ENCODE measurements around the gene UNC93B1. TPM values are rescaled to one million over a fixed set of nuclear protein-coding genes. Genes with fewer than 3 reads are reported as not detected.

Gene UNC93B1
- total and polyA plus RNA-seq, 2 of the 13 experiments (the other 11 are each of a cell fraction or from before 2014, with no cell fraction given): 8.8 to 18.9 TPM

GRCh38 chr11:68038718-68039525 lies 35.0 kb upstream of the UNC93B1 start, which contains the start of gene TCIRG1 (continued):
- TF ChIP-seq DMTF1 (CRISPR knock-in tag; IDR thresholded peaks at IDR 0.05) (no peak), THAP9 (CRISPR knock-in tag; IDR thresholded peaks at IDR 0.05; ENCODE audit: borderline replicate concordance) (no peak), ATF7 (IDR thresholded peaks at IDR 0.05) (no peak), ATF7 (CRISPR knock-in tag; IDR thresholded peaks at IDR 0.05) (no peak), GFI1 (CRISPR knock-in tag; IDR thresholded peaks at IDR 0.05; ENCODE audit: borderline replicate concordance) (peak; percentile 50; the same call in 1 of the 2 replicates), ZMYM2 (CRISPR knock-in tag; IDR thresholded peaks at IDR 0.05) (no peak), KAT2B (IDR thresholded peaks at IDR 0.05; ENCODE audit: borderline replicate concordance, low read depth, low read length) (no peak), KDM3A (CRISPR knock-in tag; IDR thresholded peaks at IDR 0.05; ENCODE audit: low read depth) (no peak), MAFG (CRISPR knock-in tag; IDR thresholded peaks at IDR 0.05) (no peak), ZNF343 (CRISPR knock-in tag; IDR thresholded peaks at IDR 0.05) (no peak), BRD4 (CRISPR knock-in tag; IDR thresholded peaks at IDR 0.05) (no peak), ZMAT3 (CRISPR knock-in tag; conservative IDR thresholded peaks at IDR 0.05) (no peak; the same call in 1 of the 2 replicates), ZFP37 (CRISPR knock-in tag; IDR thresholded peaks at IDR 0.05; ENCODE audit: borderline replicate concordance) (no peak), ZNF432 (CRISPR knock-in tag; IDR thresholded peaks at IDR 0.05; ENCODE audit: borderline replicate concordance) (no peak), CBX5 (CRISPR knock-in tag; IDR thresholded peaks at IDR 0.05; ENCODE audit: borderline replicate concordance) (no peak), ATM (IDR thresholded peaks at IDR 0.05; ENCODE audit: borderline replicate concordance) (no peak), ZFP90 (CRISPR knock-in tag; IDR thresholded peaks at IDR 0.05; ENCODE audit: borderline replicate concordance) (0 out of 2 replicates have a peak, but pooled peaks have one; percentile 65), ZNF224 (CRISPR knock-in tag; IDR thresholded peaks at IDR 0.05) (no peak), ZSCAN12 (CRISPR knock-in tag; IDR thresholded peaks at IDR 0.05) (no peak), SKI (IDR thresholded peaks at IDR 0.05; ENCODE audit: partially characterized antibody) (peak; percentile 68), STAT6 (CRISPR knock-in tag; IDR thresholded peaks at IDR 0.05; ENCODE audit: borderline replicate concordance) (peak; percentile 82; the same call in 1 of the 2 replicates), SMAD9 (CRISPR knock-in tag; IDR thresholded peaks at IDR 0.05) (no peak), ZNF354B (CRISPR knock-in tag; IDR thresholded peaks at IDR 0.05) (0 out of 2 replicates have a peak, but pooled peaks have one; percentile 63)
